Measurements from ENCODE around the gene ATF3.

GRCh38 chr1:212647004-212647403, 38.4 kb downstream of the ATF3 start:
- no peak for TF ChIP-seq POLR2A (IDR thresholded peaks at IDR 0.05)
- TF ChIP-seq, protein P1, sequence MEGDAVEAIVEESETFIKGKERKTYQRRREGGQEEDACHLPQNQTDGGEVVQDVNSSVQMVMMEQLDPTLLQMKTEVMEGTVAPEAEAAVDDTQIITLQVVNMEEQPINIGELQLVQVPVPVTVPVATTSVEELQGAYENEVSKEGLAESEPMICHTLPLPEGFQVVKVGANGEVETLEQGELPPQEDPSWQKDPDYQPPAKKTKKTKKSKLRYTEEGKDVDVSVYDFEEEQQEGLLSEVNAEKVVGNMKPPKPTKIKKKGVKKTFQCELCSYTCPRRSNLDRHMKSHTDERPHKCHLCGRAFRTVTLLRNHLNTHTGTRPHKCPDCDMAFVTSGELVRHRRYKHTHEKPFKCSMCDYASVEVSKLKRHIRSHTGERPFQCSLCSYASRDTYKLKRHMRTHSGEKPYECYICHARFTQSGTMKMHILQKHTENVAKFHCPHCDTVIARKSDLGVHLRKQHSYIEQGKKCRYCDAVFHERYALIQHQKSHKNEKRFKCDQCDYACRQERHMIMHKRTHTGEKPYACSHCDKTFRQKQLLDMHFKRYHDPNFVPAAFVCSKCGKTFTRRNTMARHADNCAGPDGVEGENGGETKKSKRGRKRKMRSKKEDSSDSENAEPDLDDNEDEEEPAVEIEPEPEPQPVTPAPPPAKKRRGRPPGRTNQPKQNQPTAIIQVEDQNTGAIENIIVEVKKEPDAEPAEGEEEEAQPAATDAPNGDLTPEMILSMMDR (IDR thresholded peaks at IDR 0.05), result no peak

All from uterus (tissue), 2 donors.